ENCODE data around the gene SMG5.

DNA sequence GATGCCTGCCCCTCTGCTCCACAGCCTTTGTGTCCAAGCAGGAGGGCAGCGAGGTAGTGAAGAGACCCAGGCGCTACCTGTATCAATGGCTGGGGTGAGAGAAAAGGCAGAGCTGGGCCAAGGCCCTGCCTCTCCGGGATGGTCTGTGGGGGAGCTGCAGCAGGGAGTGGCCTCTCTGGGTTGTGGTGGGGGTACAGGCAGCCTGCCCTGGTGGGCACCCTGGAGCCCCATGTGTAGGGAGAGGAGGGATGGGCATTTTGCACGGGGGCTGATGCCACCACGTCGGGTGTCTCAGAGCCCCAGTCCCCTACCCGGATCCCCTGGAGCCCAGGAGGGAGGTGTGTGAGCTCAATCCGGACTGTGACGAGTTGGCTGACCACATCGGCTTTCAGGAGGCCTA, 39.9 kb downstream of the SMG5 start:
- TF ChIP-seq CTCF (IDR thresholded peaks at IDR 0.05) (no peak), ZFX (IDR thresholded peaks at IDR 0.05; ENCODE audit: borderline replicate concordance) (no peak)
